HG03457 (cell line): ENCODE measurements around the gene DUSP12.
"Not testable (repeated sequence)": the region's sequence is repeated elsewhere in the genome, so short reads cannot be mapped to it uniquely, and the experiment has no call there.

Experiments used
- ATAC-seq: cut with Tn5 transposase; IDR thresholded peaks from one replicate; pipeline ENCODE4 v1.9.1; 2021; ENCODE audit warnings: moderate number of reproducible peaks; ENCODE audit not compliant: unreplicated experiment

DUSP12 gene

GRCh38 chr1:161768461-161768860 is 18.9 kb downstream of the DUSP12 start:
- ATAC-seq = no peak

GRCh38 chr1:161768986-161769672 is 19.5 kb downstream of the DUSP12 start:
- no peak for ATAC-seq

- ATAC-seq = not testable (repeated sequence)
Observed at GRCh38 chr1:161769673-161770045, 20.1 kb downstream of the DUSP12 start.

GRCh38 chr1:161770250-161770649 is 20.7 kb downstream of the DUSP12 start:
- no peak for ATAC-seq

- no peak for ATAC-seq
Observed at GRCh38 chr1:161771161-161771560, 21.6 kb downstream of the DUSP12 start.

- no peak for ATAC-seq
Observed at GRCh38 chr1:161771973-161772372, 22.4 kb downstream of the DUSP12 start.

- ATAC-seq = no peak
Observed at GRCh38 chr1:161772397-161772796, 22.8 kb downstream of the DUSP12 start.

- ATAC-seq = no peak
Observed at GRCh38 chr1:161773791-161774190, 24.2 kb downstream of the DUSP12 start.

GRCh38 chr1:161777261-161777660 is 27.7 kb downstream of the DUSP12 start:
- ATAC-seq = no peak

- no peak for ATAC-seq
Observed at GRCh38 chr1:161778522-161778921, 28.9 kb downstream of the DUSP12 start.

GRCh38 chr1:161779393-161779792 is 29.8 kb downstream of the DUSP12 start:
- no peak for ATAC-seq

- ATAC-seq = no peak
Observed at GRCh38 chr1:161781995-161782394, 32.4 kb downstream of the DUSP12 start.

- no peak for ATAC-seq
Observed at GRCh38 chr1:161782886-161783285, 33.3 kb downstream of the DUSP12 start.

- ATAC-seq = no peak
Observed at GRCh38 chr1:161784968-161785367, 35.4 kb downstream of the DUSP12 start.

GRCh38 chr1:161787355-161787754 is 37.8 kb downstream of the DUSP12 start:
- ATAC-seq = no peak

- no peak for ATAC-seq
Observed at GRCh38 chr1:161790587-161791317, 41.2 kb downstream of the DUSP12 start.

- no peak for ATAC-seq
Observed at GRCh38 chr1:161791904-161792655, 42.5 kb downstream of the DUSP12 start.

GRCh38 chr1:161792740-161793139 is 43.2 kb downstream of the DUSP12 start:
- no peak for ATAC-seq

- no peak for ATAC-seq
Observed at GRCh38 chr1:161799792-161800191, 50.2 kb downstream of the DUSP12 start.

- ATAC-seq = no peak
Observed at GRCh38 chr1:161801955-161802354, 52.4 kb downstream of the DUSP12 start.

GRCh38 chr1:161803181-161803580 is 53.6 kb downstream of the DUSP12 start:
- ATAC-seq = no peak
